SK-N-SH (cell line): ENCODE measurements around the gene SRRM1. TPM values are rescaled to one million over a fixed set of nuclear protein-coding genes. Genes with fewer than 3 reads are reported as not detected.

Experiments used
- CTCF ChIA-PET: fragments of 300-600, 350-600 bp; formaldehyde crosslinking; extraction: SDS; loops from one replicate; lab custom pipeline; 2021; lab: Yijun Ruan, JAX
- POLR2A ChIA-PET: fragments of 350-600 bp; sonication (Branson Sonifier 250); formaldehyde crosslinking; extraction: SDS; loops from one replicate; lab custom pipeline; 2020; ENCODE audit warnings: antibody characterized with exemption, inconsistent platforms; lab: Yijun Ruan, JAX
- DNase-seq: peaks from one replicate; pipeline ENCODE4 v3.0.0; 2012
- H2AFZ ChIP-seq: fragments of 200-600 bp; sonication (generic); 2 replicates; pipeline ENCODE4 v1.8.1; 2016; ENCODE audit warnings: antibody characterized with exemption, mild to moderate bottlenecking, low read depth
- H3F3A ChIP-seq: fragments of 200-600 bp; sonication (generic); replicated peaks from 2 replicates; pipeline ENCODE3; 2016; ENCODE audit warnings: antibody characterized with exemption, mild to moderate bottlenecking; ENCODE audit not compliant: insufficient read depth
- H3K27ac ChIP-seq, 2 experiments: fragments of 200-500 bp in 1 of 2; fragments of 200-600 bp in 1 of 2; sonication (Bioruptor generic) in 1 of 2; sonication (generic), shearing (Covaris generic) in 1 of 2; 2 replicates each; pipeline versions ENCODE4 v1.5.1 to v1.6.1; 2014 to 2016; ENCODE audit warnings: low read depth in 2 of 2, inconsistent platforms in 1 of 2, low read length in 1 of 2, mild to moderate bottlenecking in 1 of 2, mixed read lengths in 1 of 2
- H3K27me3 ChIP-seq: fragments of 200-600 bp; sonication (generic), shearing (Covaris generic); 2 replicates; pipeline ENCODE4 v1.6.1; 2016; ENCODE audit warnings: mixed run types; ENCODE audit not compliant: insufficient read depth
- H3K36me3 ChIP-seq, 2 experiments: fragments of 200-500 bp in 1 of 2; fragments of 200-600 bp in 1 of 2; sonication (Bioruptor generic) in 1 of 2; sonication (generic) in 1 of 2; replicated peaks in 1 of 2; 2 replicates each; pipeline versions ENCODE3 to v1.5.1; 2014 to 2016; ENCODE audit warnings: low read length in 1 of 2, mild to moderate bottlenecking in 1 of 2; ENCODE audit not compliant: insufficient read depth in 2 of 2, control insufficient read depth in 1 of 2
- H3K4me1 ChIP-seq, 2 experiments: fragments of 200-500 bp in 1 of 2; fragments of 200-600 bp in 1 of 2; sonication (Bioruptor generic) in 1 of 2; sonication (generic), shearing (Covaris generic) in 1 of 2; 2 replicates each; pipeline versions ENCODE4 v1.5.1 to v1.6.1; 2014 to 2016; ENCODE audit warnings: low read depth in 1 of 2, low read length in 1 of 2, mixed run types in 1 of 2; ENCODE audit not compliant: insufficient read depth in 2 of 2, control insufficient read depth in 1 of 2
- H3K4me2 ChIP-seq: fragments of 200-600 bp; sonication (generic), shearing (Covaris generic); 2 replicates; pipeline ENCODE4 v1.6.1; 2017; ENCODE audit warnings: mixed run types
- H3K4me3 ChIP-seq, 2 experiments: fragments of 200-500 bp in 1 of 2; fragments of 200-600 bp in 1 of 2; sonication (Bioruptor generic) in 1 of 2; sonication (generic), shearing (Covaris generic) in 1 of 2; 2 replicates each; pipeline versions ENCODE4 v1.5.1 to v1.8.1; 2014 to 2016; ENCODE audit warnings: low read depth in 2 of 2, inconsistent platforms in 1 of 2, low read length in 1 of 2, mild to moderate bottlenecking in 1 of 2, mixed read lengths in 1 of 2, moderate library complexity in 1 of 2
- H3K79me2 ChIP-seq: fragments of 200-600 bp; sonication (generic); 2 replicates; pipeline ENCODE4 v1.8.1; 2017; ENCODE audit warnings: mild to moderate bottlenecking; ENCODE audit not compliant: insufficient read depth
- H3K9ac ChIP-seq: fragments of 200-600 bp; sonication (generic); 2 replicates; pipeline ENCODE4 v1.6.1; 2017; ENCODE audit warnings: mixed run types
- H3K9me2 ChIP-seq: fragments of 200-600 bp; sonication (generic); 2 replicates; pipeline ENCODE4 v1.6.1; 2017; ENCODE audit warnings: mixed run types
- H3K9me3 ChIP-seq: fragments of 200-600 bp; sonication (generic); 2 replicates; pipeline ENCODE4 v1.6.1; 2017; ENCODE audit warnings: mixed run types, mild to moderate bottlenecking, moderate library complexity
- H4K20me1 ChIP-seq: fragments of 200-600 bp; sonication (generic); 2 replicates; pipeline ENCODE4 v1.6.1; 2017; ENCODE audit warnings: mild to moderate bottlenecking, mixed run types; ENCODE audit not compliant: insufficient read depth
- ELF1 ChIP-seq: IDR thresholded peaks from 2 replicates; pipeline ENCODE4 v1.4.0; 2012
- EP300 ChIP-seq, 2 experiments: IDR thresholded peaks; 2 replicates each; pipeline versions ENCODE4 v1.4.0 to v1.6.1; 2012; ENCODE audit warnings: borderline replicate concordance in 1 of 2, low read depth in 1 of 2, low read length in 1 of 2
- FOSL2 ChIP-seq: IDR thresholded peaks from 2 replicates; pipeline ENCODE4 v1.4.0; 2012; ENCODE audit warnings: low read depth, mild to moderate bottlenecking, moderate library complexity, borderline replicate concordance
- JUND ChIP-seq: IDR thresholded peaks from 2 replicates; pipeline ENCODE4 v1.4.0; 2012
- MAX ChIP-seq: IDR thresholded peaks from 2 replicates; pipeline ENCODE4 v1.4.0; 2012; ENCODE audit warnings: low read depth
- MEF2A ChIP-seq: IDR thresholded peaks from 2 replicates; pipeline ENCODE4 v1.4.0; 2012; ENCODE audit warnings: low read depth, borderline replicate concordance
- NFIC ChIP-seq: IDR thresholded peaks from 2 replicates; pipeline ENCODE4 v1.4.0; 2012; ENCODE audit warnings: borderline replicate concordance
- PBX3 ChIP-seq: IDR thresholded peaks from 2 replicates; pipeline ENCODE4; 2012
- REST ChIP-seq: IDR thresholded peaks from 2 replicates; pipeline ENCODE4 v1.6.1; 2012; ENCODE audit warnings: mild to moderate bottlenecking, low read depth, low read length, moderate library complexity
- RXRA ChIP-seq: IDR thresholded peaks from 2 replicates; pipeline ENCODE4 v1.4.0; 2012; ENCODE audit warnings: low read depth, mild to moderate bottlenecking, borderline replicate concordance
- TAF1 ChIP-seq: IDR thresholded peaks from 2 replicates; pipeline ENCODE4 v1.6.1; 2012; ENCODE audit warnings: low read depth, mild to moderate bottlenecking, low read length, moderate library complexity, borderline replicate concordance
- TEAD4 ChIP-seq: IDR thresholded peaks from 2 replicates; pipeline ENCODE4 v1.4.0; 2012; ENCODE audit warnings: mild to moderate bottlenecking, borderline replicate concordance; ENCODE audit not compliant: insufficient read depth
- WGBS: methylation state at CpG from one replicate; pipeline ENCODE4 v1.1.6; 2017; ENCODE audit warnings: low lambda C conversion rate; 5-methylcytosine and 5-hydroxymethylcytosine counted together
- polyA plus RNA-seq, 3 experiments: library from polyadenylated mRNA; depleted of rRNA; stranded (reverse); fragments of >200 nt; gene quantifications; 2 replicates each; pipeline ENCODE4 v1.2.3, GENCODE V29; 2012
- TF ChIP-seq, protein P1 (sequence below): IDR thresholded peaks from 2 replicates; pipeline ENCODE4 v1.4.0; 2012; ENCODE audit warnings: low read depth, borderline replicate concordance

The SRRM1 gene
- polyA plus RNA-seq, 1 of the 3 experiments (the other 2 are of a cell fraction), result 52.3 TPM

GRCh38 chr1:24621121-24621520 lies 22.0 kb upstream of the SRRM1 start:
- no peaks in the 10 kb centered on the region for H4K20me1 ChIP-seq
- no peak overlapping the region for H2AFZ ChIP-seq
- H3K9me3 ChIP-seq, result no peaks in the 10 kb centered on the region
- no peaks in the 10 kb centered on the region for H3K36me3 ChIP-seq
- no peaks in the 10 kb centered on the region for H3F3A ChIP-seq
- no peaks in the 10 kb centered on the region for H3K79me2 ChIP-seq
- H3K27ac ChIP-seq, result no peak overlapping the region
- H3K27me3 ChIP-seq, result no peaks in the 10 kb centered on the region; the same call in 1 of the 2 replicates
- DNase-seq, result no peak
- ChIA-PET POLR2A (no interaction called here), CTCF (interaction anchor here (1.2 to 2.7 kb wide), 2 partner anchors 16 to 34 kb away, joined by 3 to 12 read pairs; no protein-coding TSS in a partner anchor)
- no peak overlapping the region for H3K4me2 ChIP-seq
- 55% methylated on average over 5 of the region's 5 CpGs for WGBS
- no peak overlapping the region for H3K4me3 ChIP-seq
- H3K9me2 ChIP-seq, result no peaks in the 10 kb centered on the region
- no peaks in the 10 kb centered on the region for H3K4me1 ChIP-seq
- H3K9ac ChIP-seq, result no peak overlapping the region
- no peak for TF ChIP-seq PBX3

DNA sequence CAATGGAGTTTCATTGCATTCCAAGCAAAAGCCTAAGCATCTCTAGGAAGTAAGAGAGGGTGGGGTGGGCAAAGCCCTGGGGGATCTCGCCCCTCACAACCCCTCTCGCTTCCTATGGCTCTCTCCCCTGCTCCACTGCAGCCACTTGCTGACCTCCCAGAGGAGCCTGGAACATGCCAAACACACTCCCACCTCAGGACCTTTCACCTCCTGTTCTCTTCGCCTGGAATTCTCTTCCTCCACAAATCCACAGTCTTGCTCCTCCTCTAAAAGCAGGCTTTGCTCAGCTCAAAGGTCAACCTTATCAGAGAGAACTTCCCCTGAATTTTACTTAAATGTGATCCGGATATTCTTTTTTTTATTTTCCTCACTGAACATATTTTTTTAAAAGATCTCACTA lies 20.9 kb upstream of the SRRM1 start:
- H3K9me3 ChIP-seq, result no peaks in the 10 kb centered on the region
- no peak overlapping the region for H3K9ac ChIP-seq
- no peaks in the 10 kb centered on the region for H3K36me3 ChIP-seq
- H3K4me3 ChIP-seq, result no peak overlapping the region
- WGBS, result 72% methylated on average over 4 of the region's 4 CpGs
- H3K4me1 ChIP-seq, result no peaks in the 10 kb centered on the region
- H4K20me1 ChIP-seq, result no peaks in the 10 kb centered on the region
- no peaks in the 10 kb centered on the region for H3K79me2 ChIP-seq
- H3F3A ChIP-seq, result no peaks in the 10 kb centered on the region
- H3K9me2 ChIP-seq, result no peaks in the 10 kb centered on the region
- TF ChIP-seq ELF1, result no peak
- no peak for TF ChIP-seq MAX
- TF ChIP-seq NFIC, result no peak
- TF ChIP-seq MEF2A, result no peak
- TF ChIP-seq, protein P1, sequence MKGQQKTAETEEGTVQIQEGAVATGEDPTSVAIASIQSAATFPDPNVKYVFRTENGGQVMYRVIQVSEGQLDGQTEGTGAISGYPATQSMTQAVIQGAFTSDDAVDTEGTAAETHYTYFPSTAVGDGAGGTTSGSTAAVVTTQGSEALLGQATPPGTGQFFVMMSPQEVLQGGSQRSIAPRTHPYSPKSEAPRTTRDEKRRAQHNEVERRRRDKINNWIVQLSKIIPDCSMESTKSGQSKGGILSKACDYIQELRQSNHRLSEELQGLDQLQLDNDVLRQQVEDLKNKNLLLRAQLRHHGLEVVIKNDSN, result no peak
- no peak for TF ChIP-seq REST
- TF ChIP-seq JUND, result no peak
- no peak for TF ChIP-seq TEAD4
- no peak for TF ChIP-seq FOSL2
- TF ChIP-seq EP300 (IDR thresholded peaks at IDR 0.05; ENCODE audit: borderline replicate concordance in 1 of 2, low read depth in 1 of 2, low read length in 1 of 2), result no peak
- TF ChIP-seq TAF1, result no peak
- no peak for TF ChIP-seq RXRA
- no peak for DNase-seq
- H3K4me2 ChIP-seq, result no peak overlapping the region
- H2AFZ ChIP-seq, result no peak overlapping the region
- no peaks in the 10 kb centered on the region; the same call in 1 of the 2 replicates for H3K27me3 ChIP-seq
- ChIA-PET CTCF (interaction anchor here (1.5 kb wide), 1 partner anchor 13 kb away, joined by 4 read pairs; no protein-coding TSS in a partner anchor), POLR2A (no interaction called here)
- H3K27ac ChIP-seq, result no peak overlapping the region
